Measurements from ENCODE around the gene MMP24OS.

The MMP24OS gene

DNA sequence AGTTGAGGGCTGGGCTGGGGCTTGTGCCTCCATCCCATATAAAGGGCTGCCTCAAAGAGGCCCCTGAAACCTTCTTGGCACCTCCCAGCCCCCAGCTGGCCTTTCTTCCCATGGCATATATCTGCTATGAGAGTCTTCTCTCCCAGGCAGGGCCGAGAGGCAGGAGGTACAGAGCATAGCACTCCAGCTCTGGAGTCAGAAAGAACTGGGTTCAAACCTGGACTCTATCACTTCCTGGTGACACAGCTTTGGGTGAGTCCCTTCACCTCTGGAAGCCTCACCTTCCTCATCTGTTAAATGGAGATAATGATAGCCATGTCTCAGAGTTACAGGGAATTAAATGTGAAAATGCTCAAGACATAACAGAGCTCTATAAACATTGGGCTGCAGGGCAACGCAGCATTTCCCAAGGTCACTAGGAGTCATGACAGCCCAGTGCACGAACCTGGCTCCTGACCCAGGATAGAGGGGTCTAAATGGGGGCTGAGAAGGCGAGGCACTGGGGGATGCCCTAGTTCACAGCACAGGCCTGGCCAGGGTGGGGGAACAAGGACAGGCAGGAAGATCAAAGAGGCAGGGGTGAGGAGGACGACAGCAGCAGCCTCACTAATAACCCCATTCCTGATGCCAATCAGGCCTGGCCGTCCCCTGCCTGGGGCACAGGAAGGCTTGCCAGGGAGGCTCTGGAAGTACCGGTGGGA, 12.4 kb upstream of the MMP24OS start:
- no peak for DNase-seq (ENCODE audit: low read depth, low spot score)
- Histone ChIP-seq H3K4me3 (ENCODE audit: low read length) (no peak overlapping the region), H3K9me3 (ENCODE audit: control insufficient read depth, insufficient read depth, low read length) (no peaks in the 10 kb centered on the region), H3K27ac (ENCODE audit: low read length) (no peak overlapping the region), H3K36me3 (ENCODE audit: control insufficient read depth, insufficient read depth, low read length) (no peaks in the 10 kb centered on the region), H3K27me3 (ENCODE audit: control insufficient read depth, insufficient read depth, low read length) (no peaks in the 10 kb centered on the region), H3K4me1 (ENCODE audit: control insufficient read depth, insufficient read depth, low read length) (no peaks in the 10 kb centered on the region; the same call in 1 of the 2 replicates)
- WGBS (ENCODE audit: insufficient coverage, insufficient read length) = no CpG with 5 or more reads among the region's 7 CpGs

DNA sequence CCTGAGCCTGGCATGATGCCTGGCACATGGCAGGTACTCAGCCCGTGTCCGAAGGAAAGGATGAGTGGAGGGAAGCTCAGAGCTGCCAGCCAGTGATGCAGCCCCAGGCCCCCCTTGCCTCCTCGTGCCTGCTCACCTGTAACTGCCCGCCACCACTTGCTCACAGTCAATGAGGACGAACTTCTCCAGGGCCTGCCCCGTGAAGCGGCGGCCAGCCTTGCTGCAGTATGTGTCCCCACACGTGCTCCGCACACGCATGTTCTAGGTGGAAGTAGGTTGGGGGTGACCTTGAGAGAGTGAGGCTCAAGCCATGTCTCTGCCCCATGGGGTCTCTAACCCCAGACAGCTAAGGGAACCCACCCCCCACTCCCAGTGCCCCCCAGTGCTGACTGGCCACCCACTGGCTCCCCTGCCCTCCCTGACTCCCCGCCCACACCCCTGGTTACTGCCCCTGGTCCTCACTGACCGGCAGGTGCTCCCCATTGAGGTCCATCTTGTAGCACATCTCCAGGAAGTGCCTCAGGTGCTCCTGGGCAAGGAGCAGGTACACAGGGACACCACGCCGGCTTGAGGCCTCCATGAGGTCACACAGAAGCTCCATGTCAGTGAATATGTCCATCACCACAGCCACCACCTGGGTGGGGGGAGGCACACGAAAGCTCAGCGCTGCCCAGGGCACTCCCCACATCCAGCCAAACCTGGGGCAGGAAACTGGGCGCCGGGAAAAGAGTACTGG, 10.6 kb upstream of the MMP24OS start:
- Histone ChIP-seq H3K4me3 (ENCODE audit: low read length) (no peak overlapping the region), H3K27ac (ENCODE audit: low read length) (no peak overlapping the region), H3K36me3 (ENCODE audit: control insufficient read depth, insufficient read depth, low read length) (no peaks in the 10 kb centered on the region), H3K9me3 (ENCODE audit: control insufficient read depth, insufficient read depth, low read length) (no peaks in the 10 kb centered on the region), H3K27me3 (ENCODE audit: control insufficient read depth, insufficient read depth, low read length) (no peaks in the 10 kb centered on the region), H3K4me1 (ENCODE audit: control insufficient read depth, insufficient read depth, low read length) (no peaks in the 10 kb centered on the region; the same call in 1 of the 2 replicates)
- DNase-seq (ENCODE audit: low read depth, low spot score) = no peak
- WGBS (ENCODE audit: insufficient coverage, insufficient read length) = no CpG with 5 or more reads among the region's 19 CpGs

DNA sequence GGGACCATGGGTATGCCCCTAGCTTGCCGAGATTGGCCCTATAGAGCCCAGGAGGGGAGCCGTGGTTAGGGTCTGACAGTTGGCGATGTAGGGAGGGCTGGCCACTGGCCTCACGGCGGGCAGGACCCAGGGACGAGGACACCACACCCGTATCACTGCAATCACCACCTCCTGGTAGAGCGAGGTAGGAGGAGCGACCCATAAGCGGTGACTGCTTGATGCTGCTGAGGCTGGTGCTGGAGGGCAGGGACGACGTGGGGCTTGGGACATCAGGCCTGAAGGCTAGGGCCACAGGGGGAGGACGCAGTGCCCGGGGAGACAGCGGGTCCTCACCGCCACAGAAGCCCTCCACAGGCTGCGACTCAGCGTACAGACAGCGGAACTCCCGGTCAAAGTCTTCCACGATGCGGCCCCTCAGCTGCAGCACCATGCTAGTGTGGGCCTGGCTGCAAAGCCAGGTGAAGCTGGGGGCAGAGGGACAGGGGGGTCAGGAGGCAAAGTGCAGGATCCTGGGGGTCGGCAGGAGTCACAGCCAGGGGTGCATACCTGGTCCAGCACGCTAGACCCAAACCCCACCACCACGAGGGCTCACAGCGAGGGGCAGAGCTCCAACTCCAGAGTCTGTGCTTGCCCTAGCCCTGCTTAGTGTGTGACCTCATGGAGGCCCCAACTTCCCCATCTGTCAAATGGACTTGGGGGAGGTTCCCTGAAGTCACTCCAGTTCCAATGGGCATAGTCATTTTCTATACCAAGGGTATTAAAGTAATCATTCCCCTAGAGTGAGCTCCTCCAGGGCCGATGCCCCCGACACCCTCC, 9.8 kb upstream of the MMP24OS start:
- no peak overlapping the region for H3K4me3 ChIP-seq (ENCODE audit: low read length)
- no peaks in the 10 kb centered on the region for H3K9me3 ChIP-seq (ENCODE audit: control insufficient read depth, insufficient read depth, low read length)
- no peaks in the 10 kb centered on the region; the same call in 1 of the 2 replicates for H3K4me1 ChIP-seq (ENCODE audit: control insufficient read depth, insufficient read depth, low read length)
- no peaks in the 10 kb centered on the region for H3K36me3 ChIP-seq (ENCODE audit: control insufficient read depth, insufficient read depth, low read length)
- no peak overlapping the region for H3K27ac ChIP-seq (ENCODE audit: low read length)
- H3K27me3 ChIP-seq (ENCODE audit: control insufficient read depth, insufficient read depth, low read length) = no peaks in the 10 kb centered on the region
- DNase-seq (ENCODE audit: low read depth, low spot score) = no peak
- no CpG with 5 or more reads among the region's 28 CpGs for WGBS (ENCODE audit: insufficient coverage, insufficient read length)

DNA sequence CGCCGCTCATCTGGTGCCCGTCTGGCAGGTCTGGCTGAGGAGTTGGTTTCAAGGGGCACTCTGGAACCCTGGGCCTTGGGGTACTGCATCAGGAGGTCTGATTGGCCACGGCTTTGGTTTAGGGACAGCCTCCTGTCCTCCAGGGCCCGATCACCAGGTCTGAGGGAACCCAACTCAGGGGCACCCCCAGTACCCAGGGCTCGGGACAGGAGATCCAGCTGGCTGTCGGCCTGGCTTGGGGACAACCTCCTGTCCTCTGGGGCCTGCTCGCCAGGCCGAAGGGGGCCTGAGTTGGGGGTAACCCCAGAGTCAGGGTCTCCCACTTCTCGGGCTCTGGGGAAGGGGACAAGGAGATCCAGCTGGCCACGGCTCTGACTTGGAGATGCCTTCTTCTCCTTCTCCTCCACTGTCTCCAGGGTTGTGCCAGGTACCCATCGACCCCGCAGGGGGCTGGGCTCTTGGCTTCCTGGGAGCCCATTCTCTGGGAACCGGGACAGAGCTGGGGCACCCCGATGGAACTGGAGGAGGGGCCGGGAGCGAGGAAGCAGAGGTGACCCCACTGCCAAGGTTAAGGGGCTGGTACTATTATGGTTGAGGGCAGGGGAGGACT, 9.1 kb upstream of the MMP24OS start:
- DNase-seq (ENCODE audit: low read depth, low spot score) = no peak
- H3K36me3 ChIP-seq (ENCODE audit: control insufficient read depth, insufficient read depth, low read length) = no peaks in the 10 kb centered on the region
- no CpG with 5 or more reads among the region's 17 CpGs for WGBS (ENCODE audit: insufficient coverage, insufficient read length)
- no peak overlapping the region for H3K27ac ChIP-seq (ENCODE audit: low read length)
- no peaks in the 10 kb centered on the region for H3K27me3 ChIP-seq (ENCODE audit: control insufficient read depth, insufficient read depth, low read length)
- H3K4me1 ChIP-seq (ENCODE audit: control insufficient read depth, insufficient read depth, low read length) = no peaks in the 10 kb centered on the region; the same call in 1 of the 2 replicates
- H3K4me3 ChIP-seq (ENCODE audit: low read length) = no peak overlapping the region
- H3K9me3 ChIP-seq (ENCODE audit: control insufficient read depth, insufficient read depth, low read length) = no peaks in the 10 kb centered on the region

DNA sequence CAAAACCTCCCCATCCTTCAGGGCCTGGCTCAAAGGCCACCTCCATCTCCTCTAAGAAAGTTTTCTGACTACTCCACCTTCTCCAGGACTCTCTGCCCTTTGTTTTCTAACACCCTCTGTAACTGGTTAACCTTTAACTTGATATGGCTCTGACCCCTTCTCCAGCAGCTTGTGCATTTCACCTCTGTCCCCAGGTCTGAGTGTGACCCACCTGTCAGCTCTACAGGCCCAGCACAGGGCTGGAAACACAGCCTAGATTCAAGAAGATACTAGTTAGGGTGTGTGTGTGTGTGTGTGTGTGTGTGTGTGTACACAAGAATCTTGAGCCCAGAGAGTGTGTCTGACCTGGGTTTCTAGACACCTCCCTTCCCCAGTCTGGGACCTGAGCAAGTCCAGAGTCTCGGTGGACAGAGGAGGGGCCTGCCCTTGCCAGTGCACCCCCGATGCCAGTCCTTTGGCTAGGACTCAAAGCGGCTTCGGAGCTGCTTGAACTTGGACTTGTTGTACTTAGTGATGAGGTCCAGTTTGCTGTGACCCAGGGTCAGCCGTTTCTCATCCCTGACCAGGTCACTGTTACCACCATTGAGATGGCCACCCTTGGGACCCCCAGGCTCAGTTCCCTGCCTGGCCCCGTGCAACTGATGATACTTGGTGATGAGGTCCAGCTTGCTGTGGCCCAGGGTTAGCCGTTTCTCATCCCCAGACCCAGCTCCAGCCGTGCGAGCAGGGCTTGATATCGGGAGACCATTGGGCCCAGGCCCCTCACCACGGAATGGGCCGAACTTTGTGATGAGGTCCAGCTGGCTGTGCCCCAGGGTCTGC, 8.4 kb upstream of the MMP24OS start:
- DNase-seq (ENCODE audit: low read depth, low spot score) = no peak
- Histone ChIP-seq H3K27me3 (ENCODE audit: control insufficient read depth, insufficient read depth, low read length) (no peaks in the 10 kb centered on the region), H3K4me3 (ENCODE audit: low read length) (no peak overlapping the region), H3K9me3 (ENCODE audit: control insufficient read depth, insufficient read depth, low read length) (no peaks in the 10 kb centered on the region), H3K4me1 (ENCODE audit: control insufficient read depth, insufficient read depth, low read length) (no peaks in the 10 kb centered on the region; the same call in 1 of the 2 replicates), H3K27ac (ENCODE audit: low read length) (no peak overlapping the region), H3K36me3 (ENCODE audit: control insufficient read depth, insufficient read depth, low read length) (no peaks in the 10 kb centered on the region)
- WGBS (ENCODE audit: insufficient coverage, insufficient read length) = no CpG with 5 or more reads among the region's 12 CpGs

DNA sequence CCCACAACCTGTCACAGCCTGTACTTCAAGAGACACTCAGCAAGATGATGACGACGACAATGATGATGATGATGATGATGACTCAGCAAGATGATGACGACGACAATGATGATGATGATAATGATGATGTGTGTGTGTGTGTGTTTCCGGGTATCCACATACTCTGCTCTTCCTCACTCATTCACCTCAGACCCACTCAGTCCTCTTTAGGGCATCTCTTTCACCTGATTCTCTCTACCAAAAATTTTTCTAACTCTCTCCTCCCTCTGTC, 7.8 kb upstream of the MMP24OS start:
- DNase-seq (ENCODE audit: low read depth, low spot score) = no peak
- H3K4me1 ChIP-seq (ENCODE audit: control insufficient read depth, insufficient read depth, low read length) = no peaks in the 10 kb centered on the region; the same call in 1 of the 2 replicates
- no CpG with 5 or more reads among the region's 5 CpGs for WGBS (ENCODE audit: insufficient coverage, insufficient read length)
- H3K27me3 ChIP-seq (ENCODE audit: control insufficient read depth, insufficient read depth, low read length) = no peaks in the 10 kb centered on the region
- no peak overlapping the region for H3K4me3 ChIP-seq (ENCODE audit: low read length)
- no peaks in the 10 kb centered on the region for H3K9me3 ChIP-seq (ENCODE audit: control insufficient read depth, insufficient read depth, low read length)
- H3K36me3 ChIP-seq (ENCODE audit: control insufficient read depth, insufficient read depth, low read length) = peaks cover under 1% of the 10 kb centered on the region; the same call in 1 of the 2 replicates
- H3K27ac ChIP-seq (ENCODE audit: low read length) = no peak overlapping the region

DNA sequence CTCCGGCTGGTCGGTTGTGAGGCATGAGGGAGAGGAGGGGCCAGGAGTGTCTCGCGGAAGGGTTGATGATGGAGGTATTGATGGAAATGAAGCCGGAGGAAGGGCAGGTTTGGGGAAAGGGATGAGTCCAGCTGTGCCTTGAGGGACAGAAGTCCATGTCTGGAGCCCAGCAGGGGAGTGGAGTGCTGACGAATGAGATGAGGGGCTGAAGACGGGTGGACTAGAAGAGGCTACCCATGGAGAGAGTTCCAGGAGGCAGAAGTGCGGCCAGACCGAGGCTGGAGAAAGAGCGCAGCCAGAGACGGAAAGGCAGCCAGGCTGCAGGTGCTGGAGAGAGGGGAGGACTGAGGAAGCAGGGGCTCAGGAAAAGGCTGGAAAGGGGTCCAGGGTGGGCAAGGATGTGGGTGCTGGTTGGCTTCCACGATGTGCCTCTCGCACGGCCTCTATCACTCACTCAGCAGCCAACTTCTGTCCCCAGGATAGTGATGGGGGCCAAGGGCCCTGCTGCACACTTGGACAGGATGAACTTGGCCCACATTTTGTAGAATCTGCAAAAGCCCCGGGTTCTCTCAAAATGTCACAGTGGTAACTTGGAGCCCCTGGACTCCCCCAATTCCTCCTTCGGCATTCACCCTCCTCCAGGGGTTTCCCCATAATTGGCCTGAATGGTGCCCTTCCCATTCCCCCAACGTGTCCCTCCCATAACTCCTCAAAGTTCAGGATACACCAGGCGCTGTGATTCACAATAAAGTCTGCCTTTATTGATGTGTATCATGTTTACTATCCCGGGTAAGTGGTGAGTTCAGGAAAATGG, 7.3 kb upstream of the MMP24OS start:
- no peak for DNase-seq (ENCODE audit: low read depth, low spot score)
- no peaks in the 10 kb centered on the region for H3K27me3 ChIP-seq (ENCODE audit: control insufficient read depth, insufficient read depth, low read length)
- H3K4me3 ChIP-seq (ENCODE audit: low read length) = peak overlapping the region; percentile 94
- H3K36me3 ChIP-seq (ENCODE audit: control insufficient read depth, insufficient read depth, low read length) = peaks cover 5% of the 10 kb centered on the region; the same call in 1 of the 2 replicates
- no peaks in the 10 kb centered on the region; the same call in 1 of the 2 replicates for H3K4me1 ChIP-seq (ENCODE audit: control insufficient read depth, insufficient read depth, low read length)
- WGBS (ENCODE audit: insufficient coverage, insufficient read length) = no CpG with 5 or more reads among the region's 19 CpGs
- no peaks in the 10 kb centered on the region for H3K9me3 ChIP-seq (ENCODE audit: control insufficient read depth, insufficient read depth, low read length)
- no peak overlapping the region for H3K27ac ChIP-seq (ENCODE audit: low read length)

DNA sequence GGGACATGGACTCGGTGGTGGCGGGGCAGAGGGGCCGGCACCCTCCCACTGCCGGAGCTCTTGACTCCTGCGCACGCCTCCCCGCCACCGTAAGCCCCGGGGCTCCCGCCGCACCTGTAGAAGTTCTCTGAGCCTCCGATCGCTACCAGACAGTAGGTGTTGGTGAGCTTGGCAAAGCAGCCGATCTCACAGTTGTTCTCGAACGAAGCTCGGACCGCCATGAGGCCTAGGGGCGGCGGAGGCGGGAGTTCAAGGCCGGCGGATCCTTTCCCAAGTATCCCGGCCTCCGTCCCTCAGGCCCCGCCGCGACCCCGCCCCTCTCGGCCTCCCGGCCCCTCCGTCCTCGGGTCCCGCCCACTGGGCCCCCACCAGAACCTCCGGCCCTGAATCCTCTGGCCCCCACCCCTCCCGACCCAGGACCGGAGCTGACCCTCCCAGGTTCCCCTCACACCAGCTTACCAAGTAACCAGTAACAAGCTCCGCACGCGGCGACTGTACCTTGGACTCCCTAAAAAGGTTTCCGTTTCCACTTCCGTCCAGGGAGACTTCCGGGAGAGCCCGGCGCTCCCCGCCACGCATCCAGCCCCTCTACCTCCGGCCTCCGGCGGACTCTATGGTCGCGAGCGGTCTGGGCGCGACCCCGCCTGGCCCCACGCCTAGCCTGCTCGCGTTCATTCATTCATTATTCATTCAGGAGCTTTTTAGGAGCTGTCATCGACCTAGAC, 6.5 kb upstream of the MMP24OS start, which contains the start of gene EIF6:
EIF6 (minus strand) TSS at position 506 of the 725 bp plus-strand sequence; CDS start at position 221, 285 bp downstream.
- Histone ChIP-seq H3K4me1 (ENCODE audit: control insufficient read depth, insufficient read depth, low read length) (no peaks in the 10 kb centered on the region; the same call in 1 of the 2 replicates), H3K36me3 (ENCODE audit: control insufficient read depth, insufficient read depth, low read length) (peaks cover 11% of the 10 kb centered on the region), H3K9me3 (ENCODE audit: control insufficient read depth, insufficient read depth, low read length) (no peaks in the 10 kb centered on the region), H3K27ac (ENCODE audit: low read length) (no peak within 1 kb of the TSS), H3K4me3 (ENCODE audit: low read length) (peak within 1 kb of the TSS; percentile 94), H3K27me3 (ENCODE audit: control insufficient read depth, insufficient read depth, low read length) (no peaks in the 10 kb centered on the region)
- no CpG with 5 or more reads among the region's 61 CpGs for WGBS (ENCODE audit: insufficient coverage, insufficient read length)
- DNase-seq (ENCODE audit: low read depth, low spot score) = peak; percentile 79
